Neural cell (in vitro differentiated cells): ENCODE results near the gene TMEM131. TPM values are rescaled to one million over a fixed set of nuclear protein-coding genes. Genes with fewer than 3 reads are reported as not detected.

Experiments used
- H2AFZ ChIP-seq: fragments of 200-600, 300-800 bp; sonication (generic), shearing (Covaris generic); 2 replicates; pipeline ENCODE4 v1.6.0; 2014; ENCODE audit warnings: low read depth, mild to moderate bottlenecking, antibody characterized with exemption, low read length, moderate library complexity
- H3F3A ChIP-seq: fragments of 200-600 bp; shearing (Covaris generic); 2 replicates; pipeline ENCODE4 v1.6.1; 2016; ENCODE audit warnings: mild to moderate bottlenecking, moderate library complexity, mixed read lengths, antibody characterized with exemption, low read length; ENCODE audit not compliant: insufficient read depth, poor library complexity, severe bottlenecking
- H3K27ac ChIP-seq: fragments of 200-600, 300-800 bp; sonication (generic), shearing (Covaris generic); 2 replicates; pipeline ENCODE4 v1.5.1; 2014; ENCODE audit warnings: mild to moderate bottlenecking, low read length, moderate library complexity
- H3K27me3 ChIP-seq: fragments of 300-800, 200-600 bp; sonication (generic), shearing (Covaris generic); 2 replicates; pipeline ENCODE4 v1.6.0; 2014; ENCODE audit warnings: mild to moderate bottlenecking, low read depth, low read length, moderate library complexity; ENCODE audit not compliant: insufficient read depth
- H3K36me3 ChIP-seq: fragments of 300-800, 200-600 bp; sonication (generic), shearing (Covaris generic); 2 replicates; pipeline ENCODE4 v1.5.1; 2014; ENCODE audit warnings: mild to moderate bottlenecking, antibody characterized with exemption, low read length, moderate library complexity; ENCODE audit not compliant: insufficient read depth
- H3K4me2 ChIP-seq: fragments of 300-800, 200-600 bp; sonication (generic), shearing (Covaris generic); 2 replicates; pipeline ENCODE4 v1.6.0; 2014; ENCODE audit warnings: mild to moderate bottlenecking, low read length
- H3K4me3 ChIP-seq: fragments of 300-800, 200-600 bp; sonication (generic), shearing (Covaris generic); 2 replicates; pipeline ENCODE4 v1.5.1; 2014; ENCODE audit warnings: mild to moderate bottlenecking, low read length, moderate library complexity
- H3K79me2 ChIP-seq: fragments of 200-600 bp; shearing (Covaris generic); replicated peaks from 2 replicates; pipeline ENCODE4 v1.6.0; 2014; ENCODE audit warnings: mild to moderate bottlenecking, low read length, moderate library complexity; ENCODE audit not compliant: insufficient read depth
- H3K9ac ChIP-seq: fragments of 300-800, 200-600 bp; sonication (generic), shearing (Covaris generic); 2 replicates; pipeline ENCODE4 v1.6.1; 2016; ENCODE audit warnings: mild to moderate bottlenecking, low read length, mixed read lengths
- H3K9me2 ChIP-seq: fragments of 200-600 bp; shearing (Covaris generic); 2 replicates; pipeline ENCODE4 v1.6.1; 2016; ENCODE audit warnings: mild to moderate bottlenecking, low read length, mixed read lengths; ENCODE audit not compliant: insufficient read depth
- H3K9me3 ChIP-seq: fragments of 200-600, 300-800 bp; sonication (generic), shearing (Covaris generic); 2 replicates; pipeline ENCODE4 v1.6.1; 2016; ENCODE audit warnings: mild to moderate bottlenecking, mixed run types, low read length, moderate library complexity, mixed read lengths
- H4K20me1 ChIP-seq: fragments of 200-600 bp; shearing (Covaris generic); 2 replicates; pipeline ENCODE4 v1.6.1; 2016; ENCODE audit warnings: mild to moderate bottlenecking, mixed run types; ENCODE audit not compliant: insufficient read depth
- CTCF ChIP-seq: fragments of 450-650 bp; IDR thresholded peaks from 2 replicates; pipeline ENCODE4 v1.5.1; 2014; ENCODE audit warnings: antibody characterized with exemption, mild to moderate bottlenecking, moderate library complexity; ENCODE audit not compliant: poor library complexity, severe bottlenecking
- EP300 ChIP-seq: fragments of 450-650 bp; conservative IDR thresholded peaks from 2 replicates; pipeline ENCODE4 v1.6.1; 2014; ENCODE audit warnings: antibody characterized with exemption, mild to moderate bottlenecking, moderate library complexity; ENCODE audit not compliant: poor library complexity, severe bottlenecking
- EZH2 ChIP-seq: fragments of 200-600, 300-800 bp; shearing (Covaris generic), sonication (generic); IDR thresholded peaks from 2 replicates; pipeline ENCODE4 v1.6.1; 2014; ENCODE audit warnings: antibody characterized with exemption, low read length, borderline replicate concordance, mild to moderate bottlenecking; ENCODE audit not compliant: insufficient read depth, poor library complexity, severe bottlenecking
- MXI1 ChIP-seq: fragments of 450-650 bp; conservative IDR thresholded peaks from 2 replicates; pipeline ENCODE4 v1.6.1; 2014; ENCODE audit warnings: antibody characterized with exemption, mild to moderate bottlenecking; ENCODE audit not compliant: poor library complexity, severe bottlenecking
- RAD21 ChIP-seq: fragments of 450-650 bp; conservative IDR thresholded peaks from 2 replicates; pipeline ENCODE4 v1.6.1; 2014; ENCODE audit warnings: antibody characterized with exemption, mild to moderate bottlenecking, moderate library complexity
- REST ChIP-seq: IDR thresholded peaks from 2 replicates; pipeline ENCODE4 v1.6.1; 2012; ENCODE audit warnings: borderline replicate concordance
- SMC3 ChIP-seq: fragments of 450-650 bp; conservative IDR thresholded peaks from 2 replicates; pipeline ENCODE4 v1.6.1; 2014; ENCODE audit warnings: antibody characterized with exemption, mild to moderate bottlenecking, moderate library complexity; ENCODE audit not compliant: poor library complexity
- TAF1 ChIP-seq: IDR thresholded peaks from 2 replicates; pipeline ENCODE4 v1.6.1; 2012; ENCODE audit warnings: low read depth
- polyA plus RNA-seq: library from polyadenylated mRNA; depleted of rRNA; stranded (reverse); fragments of >200 nt; gene quantifications from 2 replicates; pipeline ENCODE4 v1.2.3, GENCODE V29; 2014

The TMEM131 gene
- polyA plus RNA-seq, 1 donor from 2014 or later, result 9.6 TPM

- no peaks in the 10 kb centered on the region for H3K27me3 ChIP-seq
- no peak for TF ChIP-seq MXI1
- TF ChIP-seq REST, result no peak
- TF ChIP-seq TAF1, result no peak
- TF ChIP-seq EP300, result no peak
- TF ChIP-seq SMC3, result no peak
- TF ChIP-seq EZH2, result no peak
- no peak for TF ChIP-seq RAD21
- H3K79me2 ChIP-seq, result no peaks in the 10 kb centered on the region
- H3K9me3 ChIP-seq, result no peaks in the 10 kb centered on the region
- no peaks in the 10 kb centered on the region for H3K9me2 ChIP-seq
- H3K36me3 ChIP-seq, result peaks cover 18% of the 10 kb centered on the region
- H3F3A ChIP-seq, result no peaks in the 10 kb centered on the region
- H3K9ac ChIP-seq, result no peak overlapping the region
- H3K4me3 ChIP-seq, result no peak overlapping the region
- H3K27ac ChIP-seq, result no peak overlapping the region
- H2AFZ ChIP-seq, result no peak overlapping the region
- H3K4me2 ChIP-seq, result no peak overlapping the region
- H4K20me1 ChIP-seq, result no peaks in the 10 kb centered on the region
Measured at GRCh38 chr2:97808816-97809215, 186.9 kb downstream of the TMEM131 start.

- no peaks in the 10 kb centered on the region for H3K27me3 ChIP-seq
- H3K36me3 ChIP-seq, result peaks cover 12% of the 10 kb centered on the region
- H3F3A ChIP-seq, result no peaks in the 10 kb centered on the region
- no peaks in the 10 kb centered on the region for H3K9me2 ChIP-seq
- H3K9ac ChIP-seq, result no peak overlapping the region
- H3K79me2 ChIP-seq, result no peaks in the 10 kb centered on the region
- H3K4me3 ChIP-seq, result no peak overlapping the region
- H3K9me3 ChIP-seq, result no peaks in the 10 kb centered on the region
- no peak overlapping the region for H2AFZ ChIP-seq
- no peak overlapping the region for H3K4me2 ChIP-seq
- TF ChIP-seq MXI1, result peak; percentile 20
- peak; percentile 29 for TF ChIP-seq EP300
- no peak for TF ChIP-seq REST
- TF ChIP-seq SMC3, result peak; percentile 98
- peak; percentile 90 for TF ChIP-seq CTCF
- peak; percentile 95 for TF ChIP-seq RAD21
- no peak overlapping the region for H3K27ac ChIP-seq
- no peaks in the 10 kb centered on the region for H4K20me1 ChIP-seq
Measured at GRCh38 chr2:97806738-97807618, 188.8 kb downstream of the TMEM131 start.
